C1 segment of cervical spinal cord (tissue), 14 donors: ENCODE measurements around the gene ELFN1.
"Not testable (repeated sequence)": the region's sequence is repeated elsewhere in the genome, so short reads cannot be mapped to it uniquely, and the experiment has no call there.

Experiments
- DNase-seq, 14 donors: peaks; one replicate each; lab custom pipeline; 2025; lab: John Stamatoyannopoulos, UW

The ELFN1 gene

DNA sequence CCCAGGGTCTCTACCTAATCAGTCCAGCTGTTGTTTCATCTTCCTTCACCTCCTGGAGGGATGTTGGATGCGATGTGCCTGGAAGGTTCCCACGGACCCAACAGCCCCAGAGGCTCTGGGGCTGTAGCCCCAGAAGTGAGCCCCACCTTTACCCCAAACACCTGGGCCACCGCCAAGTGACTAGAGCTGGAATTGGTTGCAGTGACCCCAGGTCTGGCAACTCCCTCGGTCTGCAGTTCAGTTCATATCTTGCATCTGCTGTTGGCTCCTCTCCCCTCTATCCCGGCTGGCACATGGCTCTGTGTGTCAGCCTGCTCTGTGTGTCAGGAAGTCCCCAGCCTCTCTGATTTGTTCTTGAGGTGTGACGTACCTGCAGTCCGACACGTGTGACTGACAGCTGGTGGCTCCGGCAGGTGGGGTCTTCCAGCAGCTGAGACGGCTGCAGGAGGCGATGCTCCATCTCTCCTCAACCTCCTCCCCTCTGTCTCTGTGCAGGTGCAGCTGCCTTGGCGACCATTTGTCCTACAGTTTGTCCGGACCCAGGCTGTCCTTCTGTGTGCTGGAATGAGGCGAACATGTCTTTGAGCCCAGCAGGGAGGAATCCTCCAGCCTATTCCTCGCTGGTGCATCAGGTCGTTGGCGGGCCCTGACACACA lies 38.6 kb downstream of the ELFN1 start:
- DNase-seq, result no peak

GRCh38 chr7:1709281-1709680 lies 39.2 kb downstream of the ELFN1 start:
- no peak for DNase-seq

DNA sequence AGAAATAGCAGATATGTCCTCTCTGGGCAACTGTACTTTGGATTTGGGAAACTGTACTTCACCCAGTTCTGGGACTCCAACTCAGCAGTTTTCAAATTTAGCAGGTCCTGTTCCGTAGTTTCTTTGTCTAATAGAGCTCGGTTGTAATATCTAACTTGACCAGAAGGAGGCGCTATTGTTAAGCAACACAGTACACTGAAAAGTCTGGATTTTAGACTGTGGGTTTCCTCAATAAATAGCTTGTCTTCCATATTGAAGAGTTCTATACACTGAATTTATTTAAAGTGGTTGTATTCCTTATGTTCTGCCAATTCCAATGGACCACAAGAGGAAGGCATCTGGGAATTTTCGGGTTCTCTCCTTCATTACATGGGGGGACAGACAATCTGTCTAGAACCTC lies 39.8 kb downstream of the ELFN1 start:
- no peak for DNase-seq

- DNase-seq, result no peak
These were observed 40.9 kb downstream of the ELFN1 start for GRCh38 chr7:1710936-1711335.

DNA sequence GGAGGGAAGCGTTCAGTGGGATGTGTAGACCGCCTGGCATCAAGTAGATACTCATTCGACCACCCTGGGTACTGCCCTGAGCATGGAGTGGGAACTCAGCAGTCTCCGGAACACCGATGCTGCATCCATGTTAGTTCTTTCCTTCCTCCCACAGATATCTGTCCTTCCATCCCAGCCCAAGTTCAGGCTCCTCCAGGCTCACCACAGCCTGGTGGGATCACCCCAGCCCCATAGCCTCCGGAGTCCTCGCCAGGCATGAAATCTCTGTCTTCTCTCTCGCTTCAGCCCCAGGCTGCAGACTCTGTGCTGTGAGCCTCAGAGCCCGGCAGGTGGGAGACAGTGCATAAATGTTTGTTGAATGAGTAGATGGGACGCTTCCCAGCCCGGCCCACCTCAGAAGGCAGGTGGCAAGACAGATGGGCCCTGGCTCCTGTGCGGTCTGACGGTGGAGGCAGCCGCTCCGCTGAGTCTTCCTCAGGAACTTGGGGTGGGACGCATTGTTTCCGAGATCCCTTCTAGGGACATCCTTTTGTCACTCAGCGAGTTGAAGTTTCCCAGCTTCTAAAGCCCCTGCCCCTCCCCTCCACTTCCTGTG lies 42.9 kb downstream of the ELFN1 start:
- DNase-seq, result no peak

DNA sequence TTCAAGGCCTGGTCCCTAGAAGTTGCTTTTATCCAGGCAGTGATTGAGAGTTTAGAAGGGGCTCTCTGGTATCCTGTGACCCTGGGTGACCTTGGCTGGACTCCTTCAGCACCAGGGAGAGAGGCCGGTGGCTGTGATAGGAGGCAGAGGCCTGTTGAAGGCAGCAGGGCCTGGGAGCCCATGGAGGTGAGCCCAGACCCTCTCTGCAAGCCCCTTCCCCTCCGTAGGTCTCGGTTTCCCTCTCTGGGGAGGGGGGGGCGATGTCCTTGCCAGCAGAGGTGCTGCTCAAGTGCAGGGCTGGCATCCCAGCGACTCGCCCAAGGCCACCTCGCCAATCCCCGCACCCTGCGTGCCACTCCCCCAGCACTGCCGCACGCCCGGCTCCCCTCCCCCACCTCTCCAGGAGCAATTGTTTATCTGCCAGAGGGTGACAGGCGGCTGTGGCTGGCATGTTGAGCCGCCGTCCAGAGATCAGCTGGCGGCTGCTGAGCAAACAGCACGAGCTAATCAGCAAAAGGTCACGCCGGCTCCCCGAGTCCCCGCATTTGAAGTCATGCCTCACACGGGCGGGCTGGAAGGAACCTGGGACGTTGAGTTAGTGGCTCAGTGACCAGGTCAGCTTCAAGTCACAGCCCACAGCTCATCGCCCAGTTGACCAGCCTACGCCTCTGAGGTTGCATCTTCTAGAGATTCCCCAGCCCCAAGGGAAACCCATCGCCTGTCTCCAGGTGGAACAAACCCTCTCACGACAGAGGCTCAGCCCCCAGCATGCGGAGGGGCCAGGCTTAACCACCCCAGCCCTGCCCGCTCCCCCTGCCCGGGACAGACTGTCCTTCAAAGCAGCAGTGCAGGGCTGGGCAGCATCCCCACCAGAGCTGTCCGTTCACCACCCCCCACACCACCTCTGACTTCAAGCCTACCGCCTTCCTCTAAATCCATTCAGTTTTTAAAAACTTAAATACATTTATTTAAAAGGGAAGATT lies 43.7 kb downstream of the ELFN1 start:
- DNase-seq, result no peak

- DNase-seq, result no peak
These were observed 44.7 kb downstream of the ELFN1 start for GRCh38 chr7:1714583-1715330.

GRCh38 chr7:1715331-1715625 lies 45.2 kb downstream of the ELFN1 start:
- no peak for DNase-seq

DNA sequence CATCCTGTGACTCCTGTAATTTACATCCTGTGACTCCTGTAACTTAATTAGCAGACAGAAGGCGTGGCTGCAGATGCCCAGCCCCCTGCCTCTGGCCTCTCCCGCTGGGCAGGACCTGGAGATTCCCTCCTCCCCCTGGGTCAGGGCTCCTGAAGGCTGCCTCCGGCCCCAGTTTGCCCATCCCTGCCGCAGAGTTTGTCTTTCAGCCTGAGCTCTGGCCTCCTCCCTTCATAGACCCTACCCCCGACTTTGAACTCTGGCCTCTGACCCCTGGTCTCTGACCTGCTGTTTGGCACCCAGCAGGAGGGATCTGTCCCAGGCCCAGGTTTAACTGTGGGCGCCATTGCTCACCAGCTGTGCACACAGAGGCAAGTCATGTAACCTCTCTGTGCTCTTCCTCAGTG lies 45.6 kb downstream of the ELFN1 start:
- DNase-seq, result no peak

DNA sequence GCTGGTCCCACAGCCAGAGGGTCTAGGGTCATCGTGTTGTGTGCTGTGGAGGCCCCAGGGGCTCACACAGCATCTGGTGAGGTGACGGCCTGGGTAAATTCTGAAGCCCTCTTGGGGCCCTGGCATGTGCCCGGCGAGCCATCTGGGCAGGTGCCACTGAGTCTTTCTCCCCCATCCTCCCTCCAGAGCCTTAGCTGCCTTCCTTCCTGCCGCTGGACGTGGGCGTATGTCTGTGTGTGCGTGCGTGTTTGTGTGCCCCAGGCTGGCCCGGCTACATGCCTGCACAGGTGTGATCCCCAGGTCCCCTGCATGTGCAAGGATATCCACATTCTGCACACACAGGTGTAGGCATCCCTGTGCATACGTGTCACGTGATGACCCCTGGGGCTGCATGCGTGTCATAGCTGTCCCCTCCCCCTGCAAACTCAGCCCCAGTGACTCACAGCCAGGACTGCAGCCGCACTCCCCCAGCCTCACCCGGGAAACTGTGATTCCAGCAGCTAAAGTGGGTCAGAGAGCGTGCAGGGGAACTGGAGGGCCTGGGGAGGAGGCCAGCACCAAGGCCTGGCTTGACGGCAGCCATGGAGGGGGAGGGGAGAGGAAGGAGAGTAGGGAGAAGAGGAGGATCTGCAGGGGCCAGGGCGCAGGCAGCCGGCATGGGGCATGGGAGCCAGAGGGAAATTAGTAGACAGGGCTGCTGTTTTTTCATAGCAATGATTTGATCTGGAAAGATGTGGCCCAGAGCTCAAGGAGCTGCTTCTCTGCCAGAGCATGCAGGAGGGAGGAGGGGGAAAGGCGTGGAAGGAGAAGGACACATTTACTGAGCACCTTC lies 46.4 kb downstream of the ELFN1 start:
- DNase-seq, result peak in 1 of 14 donors; percentile 58

GRCh38 chr7:1717095-1717483 lies 47.0 kb downstream of the ELFN1 start:
- no peak for DNase-seq

DNA sequence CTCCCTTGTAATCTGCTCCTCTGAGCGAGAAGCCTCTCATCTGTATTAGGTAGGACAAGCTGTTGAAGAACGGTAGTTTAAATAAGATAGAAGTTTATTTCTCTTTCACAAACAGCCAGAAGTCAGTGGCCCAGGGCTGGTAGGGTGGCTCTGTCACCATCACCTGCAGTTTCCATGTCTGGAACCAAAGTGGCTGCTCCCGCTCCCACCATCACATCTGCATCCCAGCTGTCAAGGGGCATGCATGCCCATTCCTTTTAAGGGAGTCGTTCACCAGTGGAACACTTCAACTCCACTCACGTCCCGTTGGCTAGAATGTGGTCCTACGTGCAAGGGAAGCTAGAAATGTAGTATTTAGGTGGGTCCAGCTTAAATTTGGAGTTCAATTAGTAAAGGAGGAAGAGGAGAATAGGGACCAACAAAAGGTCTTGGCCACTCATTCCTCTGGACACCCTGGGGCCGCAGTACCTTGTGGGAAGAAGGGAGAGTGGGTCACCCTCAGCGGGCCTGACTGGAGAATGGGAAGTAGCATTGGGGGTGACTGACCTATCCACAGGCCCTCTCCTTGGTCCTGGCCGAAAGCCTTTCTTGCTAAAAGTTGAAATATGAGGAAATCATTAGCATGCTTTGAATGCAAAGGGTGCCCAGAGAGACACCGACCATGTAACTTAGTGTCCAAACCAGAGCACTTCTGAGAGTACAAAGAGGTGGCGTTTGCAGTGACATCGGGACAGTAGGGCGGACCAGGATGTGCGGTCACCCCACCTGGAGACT lies 48.0 kb downstream of the ELFN1 start:
- DNase-seq, result no peak

GRCh38 chr7:1718850-1719249 lies 48.8 kb downstream of the ELFN1 start:
- DNase-seq, result not testable (repeated sequence)

DNA sequence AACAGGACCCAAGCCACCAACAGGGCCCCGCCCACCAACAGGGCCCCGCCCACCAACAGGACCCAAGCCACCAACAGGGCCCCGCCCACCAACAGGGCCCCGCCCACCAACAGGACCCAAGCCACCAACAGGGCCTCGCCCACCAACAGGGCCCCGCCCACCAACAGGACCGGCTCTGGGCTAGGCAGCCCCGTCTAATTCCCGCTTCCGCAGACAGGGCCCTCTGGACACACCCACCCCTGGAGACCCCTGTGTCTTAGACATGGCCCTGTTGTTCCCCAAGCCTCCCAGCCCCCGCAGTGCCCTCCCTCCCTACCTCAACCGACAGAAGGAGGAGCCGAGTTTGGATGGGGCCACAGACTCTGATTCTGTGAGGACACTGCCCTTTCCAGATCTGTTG lies 49.2 kb downstream of the ELFN1 start:
- not testable (repeated sequence) for DNase-seq

DNA sequence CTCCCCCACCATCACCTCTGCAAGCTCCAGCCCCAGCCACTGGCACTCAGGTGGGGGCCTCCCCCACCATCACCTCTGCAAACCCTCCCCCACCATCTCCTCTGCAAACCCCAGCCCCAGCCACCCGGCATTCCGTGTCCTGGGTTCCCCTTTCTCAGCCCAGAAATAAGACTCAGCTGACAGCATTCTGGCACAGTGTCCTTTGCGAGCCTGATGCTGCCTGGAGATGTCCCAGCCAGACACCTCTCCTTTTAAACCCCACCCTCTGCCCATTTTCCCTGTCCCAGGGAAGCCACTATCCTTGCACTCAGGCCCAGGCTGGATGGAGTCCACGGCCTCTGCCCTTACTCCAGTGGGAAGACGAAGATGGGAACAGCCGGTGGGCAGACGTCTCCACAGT lies 49.8 kb downstream of the ELFN1 start:
- no peak for DNase-seq

DNA sequence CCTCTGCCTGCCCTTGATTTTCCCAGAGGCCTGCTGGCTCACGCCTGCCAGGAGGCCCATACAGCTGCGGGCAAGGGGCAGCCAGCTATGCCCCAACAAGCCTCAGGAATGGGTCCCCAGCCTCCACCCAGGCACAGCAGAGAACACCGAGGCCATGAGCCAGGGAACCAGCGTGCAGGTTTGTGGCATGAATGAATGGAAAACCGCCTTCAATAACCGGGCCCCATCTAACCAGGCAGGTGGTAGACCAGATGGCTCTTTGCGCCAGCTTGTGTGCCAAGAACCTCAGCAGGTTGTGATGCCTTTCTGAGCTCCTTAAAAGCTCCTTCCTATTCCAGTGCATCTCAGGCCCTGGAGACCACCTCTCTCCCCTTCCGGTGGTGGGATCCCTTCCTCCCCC lies 50.2 kb downstream of the ELFN1 start:
- DNase-seq, result peak in 3 of 14 donors; percentile 19 to 89 (median 32)

GRCh38 chr7:1721047-1721690 lies 51.1 kb downstream of the ELFN1 start:
- DNase-seq, result no peak

- DNase-seq, result no peak
These were observed 53.2 kb downstream of the ELFN1 start for GRCh38 chr7:1723254-1723653.

DNA sequence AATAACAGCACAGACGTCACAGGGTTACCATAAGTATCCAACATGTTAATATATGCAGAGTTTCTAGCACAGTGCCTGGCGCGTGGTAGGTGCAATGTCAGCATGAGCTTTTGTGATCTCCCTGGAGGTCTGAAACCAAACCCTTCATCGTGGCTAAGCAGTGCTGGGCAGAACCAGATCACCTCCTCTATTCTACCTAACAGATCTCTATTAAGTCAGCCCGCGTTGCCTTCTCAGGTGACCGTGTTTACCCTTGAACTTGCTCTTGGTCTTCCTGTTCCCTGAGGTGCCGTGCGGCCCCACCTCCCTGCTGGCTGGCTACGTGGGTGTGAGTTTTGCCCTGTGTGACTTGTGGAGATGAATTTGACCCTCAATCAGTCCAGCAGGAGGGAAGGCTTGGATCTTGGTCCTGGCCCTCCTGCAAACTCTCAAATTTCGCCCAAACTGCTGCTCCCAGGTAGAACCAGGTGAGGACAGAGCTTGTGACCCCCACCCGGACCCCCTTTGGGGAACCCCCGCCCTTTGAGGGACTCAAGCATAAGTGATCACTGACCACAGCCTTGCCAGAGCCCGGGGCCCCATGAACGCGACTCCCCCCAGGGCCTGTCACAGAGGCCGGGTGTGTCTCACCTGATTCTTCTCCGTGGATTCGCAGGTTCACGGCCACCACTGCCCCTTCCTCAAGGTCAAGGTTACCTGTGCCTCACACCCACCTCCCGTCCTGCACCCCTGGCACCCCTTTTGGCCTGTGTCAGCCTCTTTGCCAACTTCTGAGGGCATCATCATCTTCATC lies 54.2 kb downstream of the ELFN1 start:
- no peak for DNase-seq
